GM19467 (cell line): ENCODE results near the gene JPT2.

Experiments
- ATAC-seq: cut with Tn5 transposase; IDR thresholded peaks from one replicate; pipeline ENCODE4 v1.9.1; 2021; ENCODE audit warnings: mild to moderate bottlenecking, moderate library complexity; ENCODE audit not compliant: unreplicated experiment

Gene JPT2

GRCh38 chr16:1651094-1651973 is 26.7 kb upstream of the JPT2 start:
- ATAC-seq, result no peak

- no peak for ATAC-seq
These were observed 26.1 kb upstream of the JPT2 start for GRCh38 chr16:1651974-1652312.

GRCh38 chr16:1653023-1653422 is 25.1 kb upstream of the JPT2 start:
- ATAC-seq, result no peak

- no peak for ATAC-seq
These were observed 23.4 kb upstream of the JPT2 start for GRCh38 chr16:1654505-1655268.

- ATAC-seq, result no peak
These were observed 22.7 kb upstream of the JPT2 start for GRCh38 chr16:1655269-1655807.

GRCh38 chr16:1655909-1656807 is 21.9 kb upstream of the JPT2 start:
- no peak for ATAC-seq

- ATAC-seq, result no peak
These were observed 21.1 kb upstream of the JPT2 start for GRCh38 chr16:1656808-1657617.

GRCh38 chr16:1657841-1658240 is 20.2 kb upstream of the JPT2 start:
- ATAC-seq, result no peak

GRCh38 chr16:1659031-1659430 is 19.0 kb upstream of the JPT2 start:
- ATAC-seq, result no peak

GRCh38 chr16:1661826-1662225 is 16.3 kb upstream of the JPT2 start:
- no peak for ATAC-seq

GRCh38 chr16:1662543-1662942 is 15.5 kb upstream of the JPT2 start:
- ATAC-seq, result no peak

- no peak for ATAC-seq
These were observed 12.2 kb upstream of the JPT2 start for GRCh38 chr16:1665829-1666228.

- no peak for ATAC-seq
These were observed 11.8 kb upstream of the JPT2 start for GRCh38 chr16:1666316-1666715.

GRCh38 chr16:1667271-1667670 is 10.8 kb upstream of the JPT2 start:
- ATAC-seq, result no peak

- ATAC-seq, result no peak
These were observed 10.2 kb upstream of the JPT2 start for GRCh38 chr16:1667916-1668315.

GRCh38 chr16:1668612-1669319 is 9.3 kb upstream of the JPT2 start:
- no peak for ATAC-seq

- ATAC-seq, result no peak
These were observed 8.4 kb upstream of the JPT2 start for GRCh38 chr16:1669698-1670097.

GRCh38 chr16:1670371-1670770 is 7.7 kb upstream of the JPT2 start:
- ATAC-seq, result no peak

- ATAC-seq, result no peak
These were observed 7.2 kb upstream of the JPT2 start for GRCh38 chr16:1670866-1671265.
